DOHH2 (cell line): ENCODE measurements around the gene EIF3F.

Experiments
- EZH2phosphoT487 ChIP-seq: fragments of 200-600 bp; sonication (generic); IDR thresholded peaks from 2 replicates; pipeline ENCODE4 v1.6.1; 2017; ENCODE audit warnings: borderline replicate concordance, mild to moderate bottlenecking, antibody characterized with exemption, low read length, moderate library complexity, mixed read lengths
- TF ChIP-seq, protein P1 (sequence below): fragments of 200-600 bp; sonication (generic); IDR thresholded peaks from one replicate; pipeline ENCODE4 v1.5.1; 2014; ENCODE audit warnings: antibody characterized with exemption, mild to moderate bottlenecking, low read depth, low read length; ENCODE audit not compliant: poor library complexity, severe bottlenecking

DNA sequence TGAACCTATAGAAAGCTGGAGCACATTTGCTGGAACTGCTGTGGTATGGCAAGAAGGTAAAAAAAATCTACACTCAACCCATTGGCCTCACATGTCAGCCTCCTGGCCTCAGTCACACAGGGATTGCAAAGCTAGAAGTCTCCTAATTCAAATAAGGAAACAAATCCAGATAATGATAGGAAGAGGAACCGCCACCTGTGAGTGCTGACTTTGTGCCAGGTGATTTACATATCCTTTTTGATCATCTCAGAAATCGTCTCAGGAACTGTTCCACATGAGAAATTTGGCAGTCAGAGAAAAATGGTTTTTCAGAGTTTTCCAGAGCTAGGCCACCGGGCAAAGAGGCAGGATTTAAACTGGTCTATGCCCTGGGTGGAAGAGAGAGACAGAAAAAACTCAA is 22.9 kb upstream of the EIF3F start:
- TF ChIP-seq, protein P1, sequence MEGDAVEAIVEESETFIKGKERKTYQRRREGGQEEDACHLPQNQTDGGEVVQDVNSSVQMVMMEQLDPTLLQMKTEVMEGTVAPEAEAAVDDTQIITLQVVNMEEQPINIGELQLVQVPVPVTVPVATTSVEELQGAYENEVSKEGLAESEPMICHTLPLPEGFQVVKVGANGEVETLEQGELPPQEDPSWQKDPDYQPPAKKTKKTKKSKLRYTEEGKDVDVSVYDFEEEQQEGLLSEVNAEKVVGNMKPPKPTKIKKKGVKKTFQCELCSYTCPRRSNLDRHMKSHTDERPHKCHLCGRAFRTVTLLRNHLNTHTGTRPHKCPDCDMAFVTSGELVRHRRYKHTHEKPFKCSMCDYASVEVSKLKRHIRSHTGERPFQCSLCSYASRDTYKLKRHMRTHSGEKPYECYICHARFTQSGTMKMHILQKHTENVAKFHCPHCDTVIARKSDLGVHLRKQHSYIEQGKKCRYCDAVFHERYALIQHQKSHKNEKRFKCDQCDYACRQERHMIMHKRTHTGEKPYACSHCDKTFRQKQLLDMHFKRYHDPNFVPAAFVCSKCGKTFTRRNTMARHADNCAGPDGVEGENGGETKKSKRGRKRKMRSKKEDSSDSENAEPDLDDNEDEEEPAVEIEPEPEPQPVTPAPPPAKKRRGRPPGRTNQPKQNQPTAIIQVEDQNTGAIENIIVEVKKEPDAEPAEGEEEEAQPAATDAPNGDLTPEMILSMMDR = no peak
- TF ChIP-seq EZH2phosphoT487 = no peak
